Measurements from ENCODE around the gene SH2B3. TPM values are rescaled to one million over a fixed set of nuclear protein-coding genes. Genes with fewer than 3 reads are reported as not detected.

The SH2B3 gene
- total and polyA plus RNA-seq, 2 of the 13 experiments (the other 11 are each of a cell fraction or from before 2014, with no cell fraction given), result 6.8 to 6.9 TPM

GRCh38 chr12:111367661-111368221, 38.0 kb upstream of the SH2B3 start (continued):
- TF ChIP-seq ZNF280D (CRISPR knock-in tag; IDR thresholded peaks at IDR 0.05) (peak; percentile 73; the same call in 1 of the 2 replicates), ZBTB37 (CRISPR knock-in tag; IDR thresholded peaks at IDR 0.05) (peak; percentile 88), TOPORS (CRISPR knock-in tag; IDR thresholded peaks at IDR 0.05) (0 out of 2 replicates have a peak, but pooled peaks have one; percentile 67), PITX1 (CRISPR knock-in tag; IDR thresholded peaks at IDR 0.05) (peak; percentile 83), EP300 (IDR thresholded peaks at IDR 0.05; ENCODE audit: low read depth in 2 of 2, low read length in 2 of 2) (peak; percentile 74 to 87; a peak in 3 of 4 replicates), EP300 (CRISPR knock-in tag; IDR thresholded peaks at IDR 0.05; ENCODE audit: borderline replicate concordance) (peak; percentile 92), IRX3 (CRISPR knock-in tag; IDR thresholded peaks at IDR 0.05; ENCODE audit: borderline replicate concordance, low read depth) (no peak), BCL6 (CRISPR knock-in tag; IDR thresholded peaks at IDR 0.05) (peak; percentile 100), ZNF367 (CRISPR knock-in tag; IDR thresholded peaks at IDR 0.05; ENCODE audit: borderline replicate concordance) (no peak), MXD1 (CRISPR knock-in tag; IDR thresholded peaks at IDR 0.05) (no peak), ZNF704 (CRISPR knock-in tag; IDR thresholded peaks at IDR 0.05; ENCODE audit: borderline replicate concordance) (no peak), FUBP1 (CRISPR knock-in tag; IDR thresholded peaks at IDR 0.05; ENCODE audit: borderline replicate concordance) (peak; percentile 34; the same call in 1 of the 2 replicates), ZNF20 (CRISPR knock-in tag; IDR thresholded peaks at IDR 0.05) (no peak), ZNF576 (CRISPR knock-in tag; IDR thresholded peaks at IDR 0.05) (no peak), MAX (IDR thresholded peaks at IDR 0.05) (peak; percentile 83), NBN (conservative IDR thresholded peaks at IDR 0.05) (no peak), RXRB (CRISPR knock-in tag; IDR thresholded peaks at IDR 0.05; ENCODE audit: borderline replicate concordance) (peak; percentile 99), PAX8 (CRISPR knock-in tag; IDR thresholded peaks at IDR 0.05; ENCODE audit: borderline replicate concordance) (no peak), ZNF317 (CRISPR knock-in tag; IDR thresholded peaks at IDR 0.05) (peak; percentile 80), JUNB (CRISPR knock-in tag; IDR thresholded peaks at IDR 0.05; ENCODE audit: borderline replicate concordance) (no peak), NFE2L2 (IDR thresholded peaks at IDR 0.05; ENCODE audit: low read length) (no peak)

All from HepG2 (cell line).